GM18505 (cell line): ENCODE data around the gene VPS8.

ENCODE experiments used
- ATAC-seq: cut with Tn5 transposase; IDR thresholded peaks from one replicate; pipeline ENCODE4 v1.9.1; 2021; ENCODE audit not compliant: unreplicated experiment
- POLR2A ChIP-seq: IDR thresholded peaks from 4 replicates; pipeline ENCODE4 v1.6.1; 2011; ENCODE audit warnings: borderline replicate concordance; ENCODE audit not compliant: insufficient read depth, insufficient read length; ENCODE audit errors: extremely low read depth

VPS8 gene

DNA sequence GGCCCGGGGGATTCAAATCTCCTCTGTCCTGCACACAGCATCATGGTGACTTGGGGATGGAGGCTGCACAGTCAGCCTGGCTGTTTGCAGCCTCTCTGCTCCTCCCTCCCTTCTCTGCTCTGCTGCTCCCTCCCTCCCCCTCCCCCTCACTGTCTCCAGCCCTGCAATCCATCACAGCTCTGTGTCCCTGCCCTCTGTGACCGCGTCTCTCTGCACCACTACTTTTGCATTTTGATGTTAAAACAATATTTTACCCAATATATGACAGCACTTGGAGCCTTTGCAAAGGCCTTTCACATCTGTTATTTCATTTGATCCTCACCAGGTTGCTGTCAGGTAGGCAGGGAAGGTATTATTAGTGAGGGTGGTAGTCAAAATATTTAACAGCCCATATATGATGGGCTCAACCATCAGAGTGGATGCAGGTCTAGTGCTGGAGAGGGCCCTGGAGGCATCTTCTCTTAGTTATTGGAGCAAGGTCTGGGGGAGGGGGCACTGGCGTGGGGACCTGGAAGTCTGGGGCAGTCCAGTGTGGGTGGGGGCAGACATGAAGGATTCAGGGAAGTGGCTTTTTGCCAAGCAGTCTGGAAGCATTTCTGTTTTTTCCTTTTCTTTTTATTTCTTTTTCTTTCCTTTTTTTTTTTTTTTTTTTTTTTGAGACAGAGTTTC is 16.3 kb upstream of the VPS8 start:
- ATAC-seq: no peak

DNA sequence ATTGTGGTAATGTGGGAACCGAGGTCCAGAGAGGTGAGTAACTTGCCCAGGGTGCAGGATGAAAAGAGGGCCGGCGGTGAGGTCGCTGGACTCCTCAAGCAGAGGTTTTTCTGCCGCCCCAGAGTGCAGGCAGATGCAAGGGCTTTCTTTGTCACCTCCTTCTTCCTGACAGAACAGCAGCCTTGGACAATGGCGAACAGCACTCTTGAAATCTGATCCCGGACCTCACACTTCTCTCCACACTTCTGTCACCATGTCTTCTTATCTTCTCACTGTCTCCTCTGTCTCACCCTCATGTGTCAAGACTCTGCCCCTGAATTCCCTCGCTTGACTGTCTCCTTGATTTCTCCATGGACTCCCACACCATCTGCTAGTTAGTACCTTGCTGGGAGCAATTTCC is 15.4 kb upstream of the VPS8 start:
- no peak for TF ChIP-seq POLR2A
- ATAC-seq: no peak

More for the DNA sequence above, 16.3 kb upstream of the VPS8 start:
- TF ChIP-seq POLR2A: no peak

GRCh38 chr3:184796954-184797353 is 15.0 kb upstream of the VPS8 start:
- no peak for TF ChIP-seq POLR2A
- no peak for ATAC-seq

DNA sequence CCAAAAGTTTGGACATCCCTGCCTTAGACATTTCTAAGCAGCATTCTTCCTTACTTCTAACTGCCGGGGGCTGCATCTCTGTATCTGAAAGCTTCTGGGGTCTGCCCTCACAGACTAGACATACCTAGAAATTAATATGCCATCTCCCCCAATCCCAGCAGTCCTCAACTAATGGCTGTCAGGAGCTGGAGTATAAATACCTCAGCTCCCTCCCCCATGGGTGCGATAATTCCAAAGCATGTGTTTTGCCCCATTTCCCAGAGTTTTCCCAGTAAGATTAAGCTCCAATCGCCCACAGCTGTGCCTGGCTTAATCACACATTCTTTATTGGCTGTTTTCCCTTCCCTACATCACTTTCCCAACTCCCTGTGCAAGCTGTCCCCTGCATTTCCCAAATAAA is 13.8 kb upstream of the VPS8 start:
- no peak for ATAC-seq
- TF ChIP-seq POLR2A: no peak

GRCh38 chr3:184800349-184800930 is 11.5 kb upstream of the VPS8 start:
- TF ChIP-seq POLR2A: no peak
- ATAC-seq: no peak

- no peak for TF ChIP-seq POLR2A
- no peak for ATAC-seq
Observed at GRCh38 chr3:184801241-184801785, 10.7 kb upstream of the VPS8 start.

- no peak for TF ChIP-seq POLR2A
- no peak for ATAC-seq
Observed at GRCh38 chr3:184802150-184802549, 9.8 kb upstream of the VPS8 start.

DNA sequence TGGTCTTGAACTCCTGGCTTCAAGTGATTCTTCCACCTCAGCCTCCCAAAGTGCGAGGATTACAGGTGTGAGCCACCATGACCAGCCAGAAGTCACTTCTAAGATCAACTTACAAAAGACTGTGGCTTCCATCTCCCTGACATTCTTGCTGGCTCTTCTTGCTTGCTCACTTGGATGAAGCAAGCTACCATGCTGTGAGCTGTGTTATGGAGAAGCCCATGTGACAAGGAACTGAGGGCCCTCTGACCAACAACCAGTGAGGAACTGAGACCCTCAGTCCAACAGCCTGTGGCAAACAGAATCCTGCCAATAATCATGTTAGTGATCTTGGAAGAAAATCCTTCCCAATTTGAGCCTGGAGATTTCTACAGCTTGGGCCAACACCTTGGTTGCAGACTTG is 7.2 kb upstream of the VPS8 start:
- TF ChIP-seq POLR2A: no peak
- no peak for ATAC-seq

GRCh38 chr3:184805351-184806038 is 6.5 kb upstream of the VPS8 start:
- no peak for ATAC-seq

GRCh38 chr3:184806567-184807271 is 5.2 kb upstream of the VPS8 start:
- no peak for TF ChIP-seq POLR2A
- ATAC-seq: no peak

More at GRCh38 chr3:184805351-184806038, 6.5 kb upstream of the VPS8 start:
- no peak for TF ChIP-seq POLR2A

- no peak for TF ChIP-seq POLR2A
- ATAC-seq: no peak
Observed at GRCh38 chr3:184807549-184807948, 4.4 kb upstream of the VPS8 start.

DNA sequence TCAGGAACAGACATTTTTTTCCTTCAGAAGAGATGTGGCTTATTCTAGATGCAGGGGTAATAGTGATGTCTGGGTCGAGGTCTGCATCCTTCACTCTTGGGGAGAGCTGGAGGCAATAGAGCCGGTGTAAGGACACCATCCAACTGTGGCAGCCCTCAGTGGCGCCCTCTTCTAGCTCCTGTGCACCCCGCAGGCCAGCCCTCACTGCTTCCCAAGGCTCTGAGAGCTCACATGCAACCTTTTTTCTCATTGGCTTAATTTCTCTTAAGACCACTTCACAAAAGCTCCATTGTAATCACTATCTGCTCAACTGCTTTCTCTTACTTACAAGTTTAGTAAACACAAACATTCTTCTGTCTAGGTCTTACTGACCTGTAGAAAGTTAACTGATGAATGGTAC is 3.9 kb upstream of the VPS8 start:
- ATAC-seq: no peak
- no peak for TF ChIP-seq POLR2A

DNA sequence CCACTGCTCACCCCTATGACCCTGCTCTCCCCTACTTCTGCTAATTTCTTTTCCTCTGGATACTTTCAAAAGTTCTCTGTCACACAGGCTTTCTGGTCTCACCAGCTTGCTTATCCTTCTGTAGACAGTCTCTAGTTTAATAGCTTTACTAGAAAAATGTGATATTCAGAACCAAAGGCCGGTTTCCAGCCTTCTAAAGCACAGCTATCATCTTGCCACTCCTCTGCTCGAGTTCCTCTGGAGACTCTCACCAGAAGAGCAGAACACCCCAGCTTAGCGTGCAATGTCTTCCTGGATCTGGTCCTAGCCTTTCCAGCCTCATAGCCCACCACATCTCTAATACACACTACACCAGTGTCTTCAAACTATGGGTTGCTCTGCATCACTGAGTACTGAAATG is 1.8 kb upstream of the VPS8 start:
- ATAC-seq: no peak
- TF ChIP-seq POLR2A: no peak
